ENCODE data around the gene FZD7.

Gene FZD7

DNA sequence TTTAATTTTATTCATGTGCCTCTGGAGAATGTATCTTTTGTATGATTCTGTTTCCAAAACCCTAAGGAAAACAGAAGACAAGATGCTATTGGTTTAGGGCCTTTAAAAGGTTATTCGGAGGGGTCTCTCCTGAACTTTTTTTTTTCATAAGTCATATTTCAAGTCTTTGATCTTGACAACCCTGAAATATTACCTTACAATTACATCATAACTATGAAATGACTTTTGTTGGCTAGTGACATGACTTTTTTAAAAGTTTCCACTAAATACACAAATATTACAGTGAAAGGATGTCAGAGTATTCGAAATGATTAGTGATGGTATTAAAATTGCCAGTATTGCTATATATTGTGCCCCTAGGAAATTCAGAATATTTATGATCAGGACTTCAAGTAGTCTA, 31.8 kb upstream of the FZD7 start:
- no peak overlapping the region for H3K9ac ChIP-seq (ENCODE audit: low read depth, low read length, poor library complexity, severe bottlenecking)
- no peaks in the 10 kb centered on the region for H3K4me1 ChIP-seq (ENCODE audit: insufficient read depth, low read length, poor library complexity, severe bottlenecking)
- no peak overlapping the region for H3K4me2 ChIP-seq (ENCODE audit: low read depth, low read length, poor library complexity, severe bottlenecking)
- no peak overlapping the region for H2AFZ ChIP-seq (ENCODE audit: low read length)
- H3K79me2 ChIP-seq (ENCODE audit: insufficient read depth, low read length): no peaks in the 10 kb centered on the region
- TF ChIP-seq EZH2phosphoT487 (IDR thresholded peaks at IDR 0.05; ENCODE audit: borderline replicate concordance) (no peak), CTCF (conservative IDR thresholded peaks at IDR 0.05; ENCODE audit: low read length) (no peak)
- no peaks in the 10 kb centered on the region for H4K20me1 ChIP-seq (ENCODE audit: insufficient read depth, low read length, poor library complexity, severe bottlenecking)
- H3K9me3 ChIP-seq (ENCODE audit: insufficient read depth, low read depth, low read length): no peaks in the 10 kb centered on the region
- no peaks in the 10 kb centered on the region for H3F3A ChIP-seq (ENCODE audit: low read depth)
- no peaks in the 10 kb centered on the region for H3K9me2 ChIP-seq (replicated peaks; ENCODE audit: low read depth, low read length)
- no peaks in the 10 kb centered on the region for H3K36me3 ChIP-seq (ENCODE audit: insufficient read depth, low read length)
- H3K27me3 ChIP-seq (ENCODE audit: insufficient read depth, low read length, poor library complexity, severe bottlenecking): no peaks in the 10 kb centered on the region
- no peak overlapping the region for H3K4me3 ChIP-seq (ENCODE audit: low read length, poor library complexity, severe bottlenecking)

DNA sequence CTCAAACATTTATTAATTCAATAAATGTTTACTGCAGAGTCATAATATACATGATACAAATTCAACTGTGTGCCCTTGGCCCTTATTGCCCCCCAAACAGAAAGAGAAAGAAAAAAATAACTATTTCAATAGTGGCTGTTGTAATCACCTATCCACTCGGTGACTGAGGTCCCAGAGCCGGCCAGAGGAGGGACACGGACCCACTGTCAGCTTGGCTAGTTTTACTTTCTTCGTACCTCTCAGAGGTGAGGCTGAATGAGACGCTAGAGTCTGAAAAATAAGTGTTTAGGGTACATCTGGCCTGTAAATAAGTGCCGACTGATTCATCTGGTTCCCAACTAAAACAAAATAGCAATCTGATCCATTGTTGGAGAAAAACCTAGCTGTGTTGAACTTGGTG, 31.3 kb upstream of the FZD7 start:
- no peak for TF ChIP-seq EZH2phosphoT487 (IDR thresholded peaks at IDR 0.05; ENCODE audit: borderline replicate concordance)
- TF ChIP-seq CTCF (conservative IDR thresholded peaks at IDR 0.05; ENCODE audit: low read length): no peak
- Histone ChIP-seq H3K4me1 (ENCODE audit: insufficient read depth, low read length, poor library complexity, severe bottlenecking) (no peaks in the 10 kb centered on the region), H3K9me3 (ENCODE audit: insufficient read depth, low read depth, low read length) (no peaks in the 10 kb centered on the region), H3K4me2 (ENCODE audit: low read depth, low read length, poor library complexity, severe bottlenecking) (no peak overlapping the region), H3K9me2 (replicated peaks; ENCODE audit: low read depth, low read length) (no peaks in the 10 kb centered on the region), H3K9ac (ENCODE audit: low read depth, low read length, poor library complexity, severe bottlenecking) (no peak overlapping the region), H4K20me1 (ENCODE audit: insufficient read depth, low read length, poor library complexity, severe bottlenecking) (no peaks in the 10 kb centered on the region), H3K27me3 (ENCODE audit: insufficient read depth, low read length, poor library complexity, severe bottlenecking) (no peaks in the 10 kb centered on the region), H3K79me2 (ENCODE audit: insufficient read depth, low read length) (no peaks in the 10 kb centered on the region), H3F3A (ENCODE audit: low read depth) (no peaks in the 10 kb centered on the region), H2AFZ (ENCODE audit: low read length) (no peak overlapping the region), H3K4me3 (ENCODE audit: low read length, poor library complexity, severe bottlenecking) (no peak overlapping the region), H3K36me3 (ENCODE audit: insufficient read depth, low read length) (no peaks in the 10 kb centered on the region)

DNA sequence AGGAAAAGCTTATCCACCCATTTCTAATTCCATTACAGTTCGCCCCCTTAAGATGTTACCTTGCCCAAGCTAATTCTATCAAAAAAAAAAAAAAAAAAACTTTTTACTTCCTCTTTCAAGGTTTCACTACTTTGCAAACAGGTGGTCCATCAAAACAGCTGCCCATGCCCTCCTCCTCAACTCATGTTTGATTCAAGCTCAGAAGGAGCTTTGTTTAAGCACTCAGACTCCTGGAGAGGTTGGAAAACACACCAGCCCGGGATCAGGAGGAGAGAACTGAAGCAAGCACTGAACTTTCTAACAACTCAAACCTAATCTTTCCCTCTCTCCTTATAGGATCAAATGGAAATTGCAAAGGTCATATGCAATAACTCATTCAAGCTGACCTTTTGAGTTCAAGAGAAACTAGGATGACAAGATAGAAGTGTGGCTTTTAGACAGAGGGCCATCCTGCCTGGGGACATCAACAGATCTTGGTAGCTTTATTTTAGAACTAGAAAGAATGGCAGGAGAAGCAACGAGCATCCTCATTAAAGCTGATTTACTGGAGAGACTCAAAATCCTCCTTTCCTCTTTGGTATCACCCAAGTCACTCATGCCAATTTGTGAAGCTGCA, 28.3 kb upstream of the FZD7 start:
- Histone ChIP-seq H3K4me1 (ENCODE audit: insufficient read depth, low read length, poor library complexity, severe bottlenecking) (no peaks in the 10 kb centered on the region), H3K36me3 (ENCODE audit: insufficient read depth, low read length) (no peaks in the 10 kb centered on the region), H3K4me3 (ENCODE audit: low read length, poor library complexity, severe bottlenecking) (no peak overlapping the region), H2AFZ (ENCODE audit: low read length) (no peak overlapping the region), H3K4me2 (ENCODE audit: low read depth, low read length, poor library complexity, severe bottlenecking) (no peak overlapping the region), H3F3A (ENCODE audit: low read depth) (no peaks in the 10 kb centered on the region), H3K9ac (ENCODE audit: low read depth, low read length, poor library complexity, severe bottlenecking) (no peak overlapping the region), H3K79me2 (ENCODE audit: insufficient read depth, low read length) (no peaks in the 10 kb centered on the region), H3K9me3 (ENCODE audit: insufficient read depth, low read depth, low read length) (no peaks in the 10 kb centered on the region), H3K27me3 (ENCODE audit: insufficient read depth, low read length, poor library complexity, severe bottlenecking) (no peaks in the 10 kb centered on the region), H3K9me2 (replicated peaks; ENCODE audit: low read depth, low read length) (no peaks in the 10 kb centered on the region), H4K20me1 (ENCODE audit: insufficient read depth, low read length, poor library complexity, severe bottlenecking) (no peaks in the 10 kb centered on the region)
- no peak for TF ChIP-seq EZH2phosphoT487 (IDR thresholded peaks at IDR 0.05; ENCODE audit: borderline replicate concordance)
- no peak for TF ChIP-seq CTCF (conservative IDR thresholded peaks at IDR 0.05; ENCODE audit: low read length)
